Neural crest cell (in vitro differentiated cells): ENCODE measurements around the gene OR2AE1. TPM values are rescaled to one million over a fixed set of nuclear protein-coding genes. Genes with fewer than 3 reads are reported as not detected.

Experiments used
- DNase-seq: peaks from one replicate; pipeline ENCODE4 v3.0.0; 2021; ENCODE audit warnings: low read depth, mixed read lengths, low spot score
- H3K27ac Mint-ChIP-seq: one replicate; pipeline ENCODE4 v1.8.0; 2021; ENCODE audit warnings: mild to moderate bottlenecking, mixed read lengths; ENCODE audit not compliant: unreplicated experiment
- H3K27me3 Mint-ChIP-seq: 2 replicates; pipeline ENCODE4 v1.8.0; 2021; ENCODE audit warnings: low read depth, mild to moderate bottlenecking, mixed read lengths
- H3K36me3 Mint-ChIP-seq: 2 replicates; pipeline ENCODE4 v1.8.0; 2021; ENCODE audit warnings: low read depth, mild to moderate bottlenecking, mixed read lengths
- H3K4me1 Mint-ChIP-seq: 2 replicates; pipeline ENCODE4 v1.8.0; 2021; ENCODE audit warnings: mixed read lengths
- H3K4me3 Mint-ChIP-seq: one replicate; pipeline ENCODE4 v1.8.0; 2021; ENCODE audit warnings: mild to moderate bottlenecking, mixed read lengths
- H3K9me3 Mint-ChIP-seq: 2 replicates; pipeline ENCODE4 v1.8.0; 2021; ENCODE audit warnings: mixed read lengths
- CTCF ChIP-seq: fragments of 200-600 bp; sonication (generic); conservative IDR thresholded peaks from 2 replicates; pipeline ENCODE4 v1.5.0; 2021; ENCODE audit warnings: antibody characterized with exemption, mild to moderate bottlenecking
- total RNA-seq: library from RNA; stranded (reverse); gene quantifications from 2 replicates; pipeline ENCODE4 v1.2.1, GENCODE V29; 2021

Gene OR2AE1
- total RNA-seq, 1 donor from 2014 or later, result not detected

DNA sequence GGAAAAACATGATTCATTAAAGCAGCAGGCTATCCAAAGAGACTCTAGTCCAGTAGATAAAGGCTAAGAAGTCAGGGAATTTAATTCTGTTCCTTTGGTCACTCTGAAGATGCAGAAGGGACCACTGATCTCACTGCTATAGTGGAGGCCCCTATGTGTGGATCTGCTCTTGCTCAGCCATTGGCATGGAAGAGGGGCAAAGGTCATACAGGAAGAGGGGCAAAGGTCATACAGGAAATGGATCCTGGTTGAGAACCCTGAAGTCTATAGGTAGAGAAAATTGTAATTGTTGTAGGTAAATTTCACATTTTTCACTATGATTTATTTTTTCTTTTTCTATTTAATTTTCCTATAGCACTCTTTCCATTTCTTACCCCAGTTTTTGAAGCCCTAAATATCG, 21.6 kb downstream of the OR2AE1 start:
- Mint-ChIP-seq H3K4me3 (no peak overlapping the region), H3K4me1 (peaks cover 4% of the 10 kb centered on the region), H3K9me3 (no peaks in the 10 kb centered on the region), H3K27me3 (peaks cover 6% of the 10 kb centered on the region), H3K36me3 (no peaks in the 10 kb centered on the region), H3K27ac (no peak overlapping the region)
- no peak for TF ChIP-seq CTCF
- no peak for DNase-seq

GRCh38 chr7:99848420-99849216, 28.2 kb downstream of the OR2AE1 start:
- H3K4me1 Mint-ChIP-seq, result no peaks in the 10 kb centered on the region
- TF ChIP-seq CTCF, result no peak
- H3K27ac Mint-ChIP-seq, result no peak overlapping the region
- peaks cover 10% of the 10 kb centered on the region for H3K27me3 Mint-ChIP-seq
- DNase-seq, result no peak
- H3K36me3 Mint-ChIP-seq, result no peaks in the 10 kb centered on the region
- H3K4me3 Mint-ChIP-seq, result no peak overlapping the region
- H3K9me3 Mint-ChIP-seq, result no peaks in the 10 kb centered on the region

DNA sequence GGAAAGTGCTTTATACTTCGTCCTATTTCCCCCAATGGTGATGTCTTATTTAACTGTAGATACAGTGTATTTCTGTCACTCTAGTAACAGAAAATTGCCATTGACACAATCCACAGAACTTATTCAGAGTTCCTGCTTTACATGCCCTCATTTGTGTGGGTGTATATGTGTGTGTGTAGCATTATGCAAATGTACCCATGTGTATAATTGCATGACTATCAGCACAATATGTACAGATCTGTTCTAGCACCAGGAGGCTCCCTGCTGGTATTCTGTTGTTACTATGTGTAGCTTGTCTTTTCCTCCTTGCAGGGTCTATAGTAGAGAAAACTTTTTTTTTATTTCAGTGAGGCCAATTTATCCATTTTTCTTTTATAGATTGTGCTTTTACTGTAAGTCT, 32.5 kb downstream of the OR2AE1 start:
- Mint-ChIP-seq H3K9me3 (no peaks in the 10 kb centered on the region), H3K27me3 (peaks cover 25% of the 10 kb centered on the region), H3K4me3 (no peak overlapping the region), H3K4me1 (no peaks in the 10 kb centered on the region), H3K27ac (no peak overlapping the region), H3K36me3 (no peaks in the 10 kb centered on the region)
- no peak for TF ChIP-seq CTCF
- DNase-seq, result no peak

GRCh38 chr7:99843808-99844207, 33.0 kb downstream of the OR2AE1 start:
- Mint-ChIP-seq H3K36me3 (no peaks in the 10 kb centered on the region), H3K27me3 (peaks cover 30% of the 10 kb centered on the region), H3K4me1 (no peaks in the 10 kb centered on the region), H3K9me3 (no peaks in the 10 kb centered on the region), H3K27ac (no peak overlapping the region), H3K4me3 (no peak overlapping the region)
- no peak for TF ChIP-seq CTCF
- no peak for DNase-seq

- DNase-seq, result no peak
- Mint-ChIP-seq H3K4me1 (no peaks in the 10 kb centered on the region), H3K27ac (no peak overlapping the region), H3K4me3 (no peak overlapping the region), H3K27me3 (peaks cover 31% of the 10 kb centered on the region), H3K9me3 (no peaks in the 10 kb centered on the region), H3K36me3 (no peaks in the 10 kb centered on the region)
- no peak for TF ChIP-seq CTCF
These were observed 33.9 kb downstream of the OR2AE1 start for GRCh38 chr7:99842926-99843325.
